Thoracic aorta (tissue), 2 donors: ENCODE results near the gene BCL2L1. TPM values are rescaled to one million over a fixed set of nuclear protein-coding genes. Genes with fewer than 3 reads are reported as not detected.

Experiments
- ATAC-seq: fragments of 150-250 bp; one replicate; pipeline ENCODE4 v1.8.0; 2017; ENCODE audit warnings: low read depth; ENCODE audit not compliant: insufficient number of reproducible peaks, low FRiP score
- DNase-seq: peaks from one replicate; pipeline ENCODE4 v3.0.0-alpha.2; 2020; ENCODE audit warnings: low spot score
- H3K27ac ChIP-seq, 2 donors: fragments of 200-600 bp; sonication (generic); 1 replicate in 1 of 2; 2 replicates in 1 of 2; pipeline ENCODE4 v1.5.1; 2016; ENCODE audit warnings: mild to moderate bottlenecking in 2 of 2, moderate library complexity in 2 of 2
- H3K27me3 ChIP-seq: fragments of 200-600 bp; sonication (generic); replicated peaks from 2 replicates; pipeline ENCODE4 v1.6.0; 2016; ENCODE audit warnings: mild to moderate bottlenecking; ENCODE audit not compliant: insufficient read depth
- H3K36me3 ChIP-seq: fragments of 200-600 bp; sonication (generic); one replicate; pipeline ENCODE4 v1.5.1; 2016
- H3K4me1 ChIP-seq, 2 donors: fragments of 200-600 bp; sonication (generic); 1 replicate in 1 of 2; 2 replicates in 1 of 2; pipeline versions ENCODE4 v1.5.1 to v1.6.0; 2016; ENCODE audit warnings: low read depth in 2 of 2, mild to moderate bottlenecking in 1 of 2; ENCODE audit not compliant: control insufficient read depth in 1 of 2
- H3K4me3 ChIP-seq: fragments of 200-600 bp; sonication (generic); 2 replicates; pipeline ENCODE4 v1.5.1; 2016; ENCODE audit warnings: mild to moderate bottlenecking
- H3K9me3 ChIP-seq: fragments of 200-600 bp; sonication (generic); 2 replicates; pipeline ENCODE4 v1.5.1; 2016
- CTCF ChIP-seq: fragments of 200-600 bp; sonication (generic); IDR thresholded peaks from one replicate; pipeline ENCODE4 v1.5.1; 2019; ENCODE audit warnings: antibody characterized with exemption
- total RNA-seq, 2 donors: library from RNA; depleted of rRNA; stranded (reverse); fragments of >200 nt; gene quantifications; one replicate each; pipeline versions ENCODE4 v1.1.0 to v1.2.3, GENCODE V29; 2016

BCL2L1 gene
- total RNA-seq, 2 donors from 2014 or later = 137 to 187 TPM

- ATAC-seq = no peak
- Histone ChIP-seq H3K4me1 (peaks cover 41 to 46% of the 10 kb centered on the region in 2 donors), H3K36me3 (no peaks in the 10 kb centered on the region), H3K9me3 (no peaks in the 10 kb centered on the region), H3K4me3 (peak overlapping the region; percentile 93), H3K27ac (peak overlapping the region; percentile 98), H3K27me3 (no peaks in the 10 kb centered on the region)
- DNase-seq = no peak
- TF ChIP-seq CTCF = no peak
These were observed 2.8 kb downstream of the BCL2L1 start for GRCh38 chr20:31719644-31720485.

- Histone ChIP-seq H3K27ac (peak overlapping the region; percentile 98), H3K9me3 (no peaks in the 10 kb centered on the region), H3K4me3 (peak overlapping the region; percentile 93), H3K27me3 (no peaks in the 10 kb centered on the region), H3K4me1 (peaks cover 46 to 54% of the 10 kb centered on the region in 2 donors), H3K36me3 (peaks cover 2% of the 10 kb centered on the region)
- DNase-seq (no peak), ATAC-seq (no peak)
- TF ChIP-seq CTCF = no peak
These were observed 3.6 kb downstream of the BCL2L1 start for GRCh38 chr20:31718952-31719643.

- H3K9me3 ChIP-seq = no peaks in the 10 kb centered on the region
- TF ChIP-seq CTCF = no peak
- no peaks in the 10 kb centered on the region for H3K27me3 ChIP-seq
- H3K36me3 ChIP-seq = peaks cover 5% of the 10 kb centered on the region
- peaks cover 57 to 68% of the 10 kb centered on the region in 2 donors for H3K4me1 ChIP-seq
- no peak for DNase-seq
- peak overlapping the region; percentile 93 for H3K4me3 ChIP-seq
- H3K27ac ChIP-seq = peak overlapping the region; percentile 98
- ATAC-seq = no peak
These were observed 5.0 kb downstream of the BCL2L1 start for GRCh38 chr20:31717478-31718201.

GRCh38 chr20:31716818-31717477 is 5.7 kb downstream of the BCL2L1 start:
- H3K27me3 ChIP-seq = no peaks in the 10 kb centered on the region
- no peak for ATAC-seq
- peaks cover 61 to 75% of the 10 kb centered on the region in 2 donors for H3K4me1 ChIP-seq
- H3K4me3 ChIP-seq = peak overlapping the region; percentile 93
- H3K36me3 ChIP-seq = peaks cover 5% of the 10 kb centered on the region
- no peak for TF ChIP-seq CTCF
- DNase-seq = no peak
- peak overlapping the region; percentile 98 for H3K27ac ChIP-seq
- no peaks in the 10 kb centered on the region for H3K9me3 ChIP-seq
